Nucleus accumbens (tissue), 56 donors: ENCODE results near the gene STAB2.

Experiments
- DNase-seq, 56 donors: peaks; one replicate each; lab custom pipeline; 2025; lab: John Stamatoyannopoulos, UW

STAB2 gene

DNA sequence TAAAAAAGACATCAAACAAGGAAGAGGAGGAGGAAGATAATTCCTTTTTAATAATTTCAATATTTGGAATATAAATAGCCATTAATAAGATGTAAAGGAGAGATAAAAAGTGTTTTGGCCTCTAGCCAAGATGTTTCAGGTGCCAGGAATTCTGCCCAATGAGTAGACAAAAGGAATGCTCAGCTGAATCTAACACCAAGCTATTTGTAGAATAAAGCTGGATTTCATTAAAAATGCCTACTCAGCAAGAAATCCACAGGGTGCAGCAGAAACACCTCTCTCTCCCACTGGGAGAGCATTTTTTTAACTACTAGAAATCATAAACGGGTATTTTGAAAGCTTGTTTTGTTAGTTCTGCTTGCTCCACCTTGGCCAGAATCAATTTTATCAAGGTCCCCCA, 4.1 kb upstream of the STAB2 start:
- DNase-seq, result no peak

GRCh38 chr12:103586132-103586531, 941 bp upstream of the STAB2 start:
- DNase-seq, result no peak

DNA sequence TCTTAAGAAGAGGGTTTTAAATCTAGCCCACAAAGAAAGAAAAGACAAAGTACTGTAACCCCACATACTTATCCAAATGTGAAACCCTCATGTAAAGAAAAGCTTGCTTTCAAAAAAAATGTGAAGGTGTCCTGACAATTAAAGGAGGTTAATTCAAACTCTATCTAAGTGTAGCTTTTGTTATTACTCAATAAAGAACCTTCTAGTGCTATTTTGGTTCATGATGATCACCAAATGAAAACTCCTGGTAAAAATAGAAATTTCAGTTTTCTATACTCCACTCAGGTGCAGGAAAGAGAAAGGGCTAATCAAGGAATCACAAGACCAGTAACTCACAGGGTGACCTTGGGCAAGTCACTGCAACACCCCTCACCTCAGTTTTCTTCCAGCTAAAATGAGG, 1.6 kb downstream of the STAB2 start:
- no peak for DNase-seq

DNA sequence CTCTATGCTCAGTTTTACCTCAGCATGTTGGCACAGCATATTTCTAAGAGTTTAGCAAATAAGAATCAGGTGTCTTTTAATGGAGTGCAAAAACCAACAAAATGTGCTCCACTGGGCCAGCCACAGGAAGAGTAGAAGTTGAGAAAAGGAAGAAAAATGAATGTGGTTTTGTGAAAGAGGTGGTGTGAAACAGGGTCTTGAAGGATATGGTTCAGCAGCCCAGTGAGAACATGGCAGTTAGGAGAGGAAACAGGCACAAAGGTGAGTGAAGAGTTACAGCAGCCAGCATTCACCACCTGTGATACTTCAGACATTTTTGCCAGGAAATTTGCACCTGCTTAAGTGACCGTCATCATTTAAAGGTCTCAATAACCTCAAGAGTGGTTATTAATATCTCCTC, 2.4 kb downstream of the STAB2 start:
- no peak for DNase-seq

- DNase-seq, result no peak
Observed at GRCh38 chr12:103590271-103590670, 3.2 kb downstream of the STAB2 start.

- DNase-seq, result no peak
Observed at GRCh38 chr12:103596981-103597380, 9.9 kb downstream of the STAB2 start.

DNA sequence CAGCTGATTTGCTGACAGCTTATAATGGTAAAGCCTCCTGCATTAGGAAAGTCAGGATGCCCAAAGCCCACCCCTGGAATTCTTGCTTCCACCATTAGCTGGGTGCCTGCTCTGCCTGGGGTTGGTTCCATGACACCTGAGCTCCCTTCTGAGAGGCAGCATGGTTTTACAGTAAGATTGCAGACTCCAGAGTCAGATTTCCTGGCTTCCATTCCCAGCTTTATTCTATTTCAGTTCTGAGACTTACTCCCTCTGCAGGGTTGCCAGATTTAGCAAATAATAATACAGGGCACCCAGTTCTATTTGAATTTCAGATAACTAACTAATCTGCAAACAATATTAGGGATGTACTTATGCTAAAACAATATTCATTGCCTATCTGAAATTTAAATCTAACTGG, 12.2 kb downstream of the STAB2 start:
- no peak for DNase-seq

GRCh38 chr12:103600967-103601728, 14.1 kb downstream of the STAB2 start:
- no peak for DNase-seq

GRCh38 chr12:103620395-103620794, 33.3 kb downstream of the STAB2 start:
- DNase-seq, result no peak

DNA sequence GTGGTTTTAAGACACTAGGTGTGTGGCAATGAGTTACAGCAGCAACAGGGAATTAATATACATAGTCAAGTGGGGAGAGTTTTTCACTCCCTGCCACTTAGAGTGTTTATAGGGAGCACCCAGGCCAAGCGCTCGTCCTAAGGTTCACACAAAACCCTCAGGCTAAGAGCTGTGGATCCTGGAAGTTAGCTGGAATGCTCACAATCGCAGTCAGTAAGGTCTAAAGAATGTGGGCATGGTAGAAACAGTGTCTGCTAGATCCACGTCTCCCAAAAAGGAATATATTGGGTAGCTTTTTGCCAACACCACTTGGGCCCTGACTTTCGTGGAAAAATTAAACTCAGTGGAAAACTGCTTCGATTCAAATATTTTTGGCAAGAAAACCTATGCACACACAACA, 36.6 kb downstream of the STAB2 start:
- DNase-seq, result no peak

DNA sequence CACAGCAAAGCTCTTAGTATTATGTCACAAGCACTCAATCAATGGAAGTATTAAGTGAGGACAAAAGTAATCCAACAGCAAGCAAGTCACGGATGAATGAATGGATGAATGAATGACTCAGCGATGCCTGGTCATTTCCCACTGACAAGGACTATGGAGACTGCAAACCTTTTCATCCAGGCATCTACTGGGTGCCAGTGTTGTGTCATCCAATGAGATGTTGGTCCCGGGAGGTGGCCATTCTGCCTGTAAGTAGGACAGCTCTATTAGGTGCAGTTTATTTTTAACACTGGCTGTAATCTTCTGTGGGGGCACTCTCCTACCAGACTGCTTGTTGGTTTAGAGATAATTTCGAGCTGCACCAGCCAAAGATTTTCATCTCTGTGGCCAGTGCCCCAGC, 39.4 kb downstream of the STAB2 start:
- peak in 11 of 56 donors; percentile 3 to 35 (median 15) for DNase-seq

DNA sequence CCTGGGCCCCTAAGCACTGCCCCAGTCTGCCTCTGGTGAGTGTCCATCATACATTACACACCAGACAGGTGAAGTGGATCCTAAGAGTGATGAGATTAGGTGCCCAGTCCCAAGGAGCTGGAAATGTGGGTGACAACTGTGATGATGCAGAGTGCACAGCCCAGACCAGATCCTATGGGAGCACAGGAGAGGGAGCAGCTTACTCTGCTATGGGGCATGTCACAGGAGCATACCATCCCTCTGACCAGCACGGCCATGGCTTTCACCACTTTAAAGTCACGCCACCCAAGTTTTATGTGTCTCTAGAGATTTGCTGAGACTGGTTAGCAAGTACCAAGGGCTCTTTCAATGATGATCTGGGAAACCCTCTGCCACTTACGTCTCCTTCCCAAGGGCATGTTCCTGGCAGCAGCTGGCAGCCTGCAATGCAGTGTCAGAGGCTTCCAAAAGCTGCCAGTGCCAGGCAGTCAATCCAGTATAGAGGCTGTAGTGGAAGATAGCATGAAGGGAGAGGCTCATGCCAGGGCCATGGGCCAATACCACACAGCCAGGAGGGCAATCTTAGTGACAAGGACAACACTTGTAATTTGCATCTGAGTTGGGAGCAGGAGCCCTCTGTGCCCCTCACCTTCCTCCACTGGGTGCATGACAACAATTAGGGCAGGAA, 40.2 kb downstream of the STAB2 start:
- DNase-seq, result no peak

DNA sequence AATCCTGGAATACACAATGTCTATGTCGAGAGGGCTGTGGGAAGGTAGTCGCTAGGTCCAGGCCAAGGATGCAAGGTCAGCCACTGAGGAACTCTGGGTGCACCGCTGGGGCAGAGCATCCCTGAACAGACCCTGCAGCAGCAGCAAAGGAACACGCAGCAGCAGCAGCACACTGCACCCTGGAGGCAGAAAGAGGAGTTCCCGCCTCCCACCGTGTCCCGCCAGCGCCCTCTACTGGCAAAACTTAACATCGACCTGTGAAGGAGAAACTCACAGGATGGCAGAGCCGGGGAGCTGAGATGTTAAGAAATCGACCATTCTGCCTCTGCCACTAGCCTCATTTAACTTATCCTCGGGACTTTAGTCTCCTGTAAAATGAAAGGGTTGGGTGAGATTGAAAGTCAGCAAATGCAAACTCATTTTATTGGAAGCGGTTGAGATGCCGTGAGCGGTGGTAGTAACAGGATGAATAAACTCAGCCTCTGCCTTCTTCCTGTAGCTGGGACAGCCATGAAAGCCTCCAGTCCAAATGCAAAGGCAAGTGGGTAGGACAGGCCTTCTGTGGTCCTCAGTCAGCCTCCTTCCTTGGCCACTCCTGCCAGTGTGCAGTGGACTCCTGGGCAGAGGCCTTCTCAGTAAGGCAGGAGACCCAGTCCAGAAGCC, 45.6 kb downstream of the STAB2 start:
- peak in 5 of 56 donors; percentile 0 to 4 (median 1) for DNase-seq

DNA sequence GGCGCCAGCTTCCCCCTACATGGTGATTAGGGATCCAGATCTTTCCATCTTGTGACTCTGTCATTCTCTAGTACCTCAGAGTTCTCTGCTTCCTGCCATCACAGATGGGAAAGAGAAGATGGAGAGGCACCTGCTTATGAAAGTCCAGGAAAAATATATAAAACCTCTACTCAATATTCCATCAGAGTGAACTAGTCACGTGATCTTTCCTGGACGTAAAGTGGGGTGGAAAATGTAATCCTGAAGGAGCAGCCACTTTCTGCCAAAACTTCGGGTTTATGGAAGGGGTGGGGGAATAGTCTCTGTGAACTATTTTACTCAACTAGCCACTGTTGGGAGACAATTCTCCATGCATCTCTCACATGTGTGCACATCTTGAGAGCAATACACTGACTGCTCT, 47.7 kb downstream of the STAB2 start:
- no peak for DNase-seq

DNA sequence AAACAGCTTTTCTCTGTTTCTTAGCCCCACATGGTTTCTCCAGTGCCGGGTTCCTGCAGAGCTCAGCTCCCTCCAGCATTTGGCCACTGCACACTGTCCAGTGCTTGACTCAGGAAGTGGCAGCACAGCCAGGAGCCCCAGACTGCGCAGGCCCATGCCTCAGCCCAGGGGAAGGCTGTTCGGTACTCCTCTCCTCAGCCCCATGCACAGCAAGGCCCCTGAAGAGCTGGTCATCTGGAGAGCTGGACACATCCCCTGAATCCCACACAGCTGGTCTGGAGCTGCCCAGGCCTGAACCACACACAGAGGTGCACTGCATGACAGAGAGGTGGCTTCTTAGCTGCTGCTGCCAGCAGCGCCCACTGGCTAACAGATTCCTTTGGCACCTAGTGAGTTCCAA, 48.3 kb downstream of the STAB2 start:
- DNase-seq, result peak in 1 of 56 donors; percentile 3

- DNase-seq, result no peak
Observed at GRCh38 chr12:103637021-103637420, 49.9 kb downstream of the STAB2 start.

DNA sequence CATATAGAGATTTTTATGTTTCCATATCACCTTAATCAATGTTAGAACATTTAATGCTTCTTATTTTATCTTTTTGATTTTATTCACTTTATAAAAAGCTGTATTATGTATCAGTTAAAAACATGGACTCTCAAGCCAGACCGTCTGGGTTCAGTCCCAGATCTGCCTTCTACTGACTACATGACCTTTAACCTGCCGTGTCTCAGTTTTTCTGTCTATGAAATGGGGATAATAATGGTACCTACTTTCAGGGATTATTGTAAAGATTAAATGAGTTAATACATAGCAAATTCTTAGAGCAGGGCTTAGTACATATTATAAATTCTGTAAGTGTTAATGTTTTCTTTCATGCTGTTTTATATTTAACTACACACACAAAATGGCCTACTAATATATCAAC, 50.4 kb downstream of the STAB2 start:
- DNase-seq, result no peak

- DNase-seq, result no peak
Observed at GRCh38 chr12:103639983-103640382, 52.9 kb downstream of the STAB2 start.

GRCh38 chr12:103640410-103640809, 53.3 kb downstream of the STAB2 start:
- DNase-seq, result no peak

DNA sequence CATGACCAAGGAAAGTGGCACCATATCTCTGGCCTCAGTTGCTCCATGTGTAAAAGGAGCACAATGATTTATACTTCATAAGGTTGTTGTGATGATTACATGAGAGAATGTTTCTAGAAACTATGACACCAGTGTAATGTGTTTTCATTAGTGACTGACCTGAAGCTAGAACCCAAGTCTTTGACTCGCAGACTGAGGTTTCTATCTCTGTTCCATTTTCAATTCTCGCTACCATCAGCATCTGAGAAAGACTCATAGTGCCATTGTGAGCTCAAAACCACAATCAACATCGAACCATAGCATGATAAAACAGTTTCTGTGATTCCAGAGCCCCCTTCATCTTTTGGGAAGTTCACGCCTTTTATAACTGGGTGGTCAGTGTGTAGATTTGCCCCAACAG, 53.8 kb downstream of the STAB2 start:
- DNase-seq, result no peak

GRCh38 chr12:103642240-103642864, 55.3 kb downstream of the STAB2 start:
- no peak for DNase-seq
